Neural cell (in vitro differentiated cells): Measurements from ENCODE around the gene ADORA2B. TPM values are rescaled to one million over a fixed set of nuclear protein-coding genes. Genes with fewer than 3 reads are reported as not detected.

ENCODE experiments used
- H2AFZ ChIP-seq: fragments of 200-600, 300-800 bp; sonication (generic), shearing (Covaris generic); 2 replicates; pipeline ENCODE4 v1.6.0; 2014; ENCODE audit warnings: low read depth, mild to moderate bottlenecking, antibody characterized with exemption, low read length, moderate library complexity
- H3F3A ChIP-seq: fragments of 200-600 bp; shearing (Covaris generic); 2 replicates; pipeline ENCODE4 v1.6.1; 2016; ENCODE audit warnings: mild to moderate bottlenecking, moderate library complexity, mixed read lengths, antibody characterized with exemption, low read length; ENCODE audit not compliant: insufficient read depth, poor library complexity, severe bottlenecking
- H3K27ac ChIP-seq: fragments of 200-600, 300-800 bp; sonication (generic), shearing (Covaris generic); 2 replicates; pipeline ENCODE4 v1.5.1; 2014; ENCODE audit warnings: mild to moderate bottlenecking, low read length, moderate library complexity
- H3K27me3 ChIP-seq: fragments of 300-800, 200-600 bp; sonication (generic), shearing (Covaris generic); 2 replicates; pipeline ENCODE4 v1.6.0; 2014; ENCODE audit warnings: mild to moderate bottlenecking, low read depth, low read length, moderate library complexity; ENCODE audit not compliant: insufficient read depth
- H3K36me3 ChIP-seq: fragments of 300-800, 200-600 bp; sonication (generic), shearing (Covaris generic); 2 replicates; pipeline ENCODE4 v1.5.1; 2014; ENCODE audit warnings: mild to moderate bottlenecking, antibody characterized with exemption, low read length, moderate library complexity; ENCODE audit not compliant: insufficient read depth
- H3K4me2 ChIP-seq: fragments of 300-800, 200-600 bp; sonication (generic), shearing (Covaris generic); 2 replicates; pipeline ENCODE4 v1.6.0; 2014; ENCODE audit warnings: mild to moderate bottlenecking, low read length
- H3K4me3 ChIP-seq: fragments of 300-800, 200-600 bp; sonication (generic), shearing (Covaris generic); 2 replicates; pipeline ENCODE4 v1.5.1; 2014; ENCODE audit warnings: mild to moderate bottlenecking, low read length, moderate library complexity
- H3K79me2 ChIP-seq: fragments of 200-600 bp; shearing (Covaris generic); replicated peaks from 2 replicates; pipeline ENCODE4 v1.6.0; 2014; ENCODE audit warnings: mild to moderate bottlenecking, low read length, moderate library complexity; ENCODE audit not compliant: insufficient read depth
- H3K9ac ChIP-seq: fragments of 300-800, 200-600 bp; sonication (generic), shearing (Covaris generic); 2 replicates; pipeline ENCODE4 v1.6.1; 2016; ENCODE audit warnings: mild to moderate bottlenecking, low read length, mixed read lengths
- H3K9me2 ChIP-seq: fragments of 200-600 bp; shearing (Covaris generic); 2 replicates; pipeline ENCODE4 v1.6.1; 2016; ENCODE audit warnings: mild to moderate bottlenecking, low read length, mixed read lengths; ENCODE audit not compliant: insufficient read depth
- H3K9me3 ChIP-seq: fragments of 200-600, 300-800 bp; sonication (generic), shearing (Covaris generic); 2 replicates; pipeline ENCODE4 v1.6.1; 2016; ENCODE audit warnings: mild to moderate bottlenecking, mixed run types, low read length, moderate library complexity, mixed read lengths
- H4K20me1 ChIP-seq: fragments of 200-600 bp; shearing (Covaris generic); 2 replicates; pipeline ENCODE4 v1.6.1; 2016; ENCODE audit warnings: mild to moderate bottlenecking, mixed run types; ENCODE audit not compliant: insufficient read depth
- CTCF ChIP-seq: fragments of 450-650 bp; IDR thresholded peaks from 2 replicates; pipeline ENCODE4 v1.5.1; 2014; ENCODE audit warnings: antibody characterized with exemption, mild to moderate bottlenecking, moderate library complexity; ENCODE audit not compliant: poor library complexity, severe bottlenecking
- EP300 ChIP-seq: fragments of 450-650 bp; conservative IDR thresholded peaks from 2 replicates; pipeline ENCODE4 v1.6.1; 2014; ENCODE audit warnings: antibody characterized with exemption, mild to moderate bottlenecking, moderate library complexity; ENCODE audit not compliant: poor library complexity, severe bottlenecking
- EZH2 ChIP-seq: fragments of 200-600, 300-800 bp; shearing (Covaris generic), sonication (generic); IDR thresholded peaks from 2 replicates; pipeline ENCODE4 v1.6.1; 2014; ENCODE audit warnings: antibody characterized with exemption, low read length, borderline replicate concordance, mild to moderate bottlenecking; ENCODE audit not compliant: insufficient read depth, poor library complexity, severe bottlenecking
- MXI1 ChIP-seq: fragments of 450-650 bp; conservative IDR thresholded peaks from 2 replicates; pipeline ENCODE4 v1.6.1; 2014; ENCODE audit warnings: antibody characterized with exemption, mild to moderate bottlenecking; ENCODE audit not compliant: poor library complexity, severe bottlenecking
- POLR2AphosphoS5 ChIP-seq: IDR thresholded peaks from 2 replicates; pipeline ENCODE4 v1.6.1; 2012
- RAD21 ChIP-seq: fragments of 450-650 bp; conservative IDR thresholded peaks from 2 replicates; pipeline ENCODE4 v1.6.1; 2014; ENCODE audit warnings: antibody characterized with exemption, mild to moderate bottlenecking, moderate library complexity
- SMC3 ChIP-seq: fragments of 450-650 bp; conservative IDR thresholded peaks from 2 replicates; pipeline ENCODE4 v1.6.1; 2014; ENCODE audit warnings: antibody characterized with exemption, mild to moderate bottlenecking, moderate library complexity; ENCODE audit not compliant: poor library complexity
- TAF1 ChIP-seq: IDR thresholded peaks from 2 replicates; pipeline ENCODE4 v1.6.1; 2012; ENCODE audit warnings: low read depth
- polyA plus RNA-seq: library from polyadenylated mRNA; depleted of rRNA; stranded (reverse); fragments of >200 nt; gene quantifications from 2 replicates; pipeline ENCODE4 v1.2.3, GENCODE V29; 2014
- TF ChIP-seq, protein P1 (sequence below): IDR thresholded peaks from 2 replicates; pipeline ENCODE4 v1.6.1; 2012; ENCODE audit warnings: borderline replicate concordance

Gene ADORA2B
- polyA plus RNA-seq, 1 donor from 2014 or later: 0.78 TPM

GRCh38 chr17:15999141-15999973 is 54.4 kb downstream of the ADORA2B start, which contains the start of the genes TTC19 and ZSWIM7:
TSS of gene TTC19 (plus strand) at chr17:15999824. CDS start at chr17:15999849, 25 bp downstream.
TSS of gene ZSWIM7 (minus strand) at chr17:15999704. CDS start at chr17:15999594, 110 bp downstream.
- no peaks in the 10 kb centered on the region for H4K20me1 ChIP-seq
- peak within 1 kb of the TSS; percentile 74 for H3K4me2 ChIP-seq
- no peaks in the 10 kb centered on the region for H3K9me3 ChIP-seq
- H3K27ac ChIP-seq: peak within 1 kb of the TSS; percentile 95
- peak within 1 kb of the TSS; percentile 97 for H3K9ac ChIP-seq
- H3K27me3 ChIP-seq: no peaks in the 10 kb centered on the region
- no peaks in the 10 kb centered on the region for H3K9me2 ChIP-seq
- peaks cover 16% of the 10 kb centered on the region for H3K36me3 ChIP-seq
- peak within 1 kb of the TSS; percentile 94 for H3K4me3 ChIP-seq
- no peaks in the 10 kb centered on the region for H3F3A ChIP-seq
- H2AFZ ChIP-seq: peak within 1 kb of the TSS; percentile 81
- peak; percentile 45 for TF ChIP-seq CTCF
- TF ChIP-seq SMC3: peak; percentile 27
- peak; percentile 89 for TF ChIP-seq POLR2AphosphoS5
- peak; percentile 26 for TF ChIP-seq RAD21
- TF ChIP-seq EZH2: no peak
- TF ChIP-seq TAF1: peak; percentile 95
- TF ChIP-seq MXI1: peak; percentile 86
- peak; percentile 84 for TF ChIP-seq EP300
- TF ChIP-seq, protein P1, sequence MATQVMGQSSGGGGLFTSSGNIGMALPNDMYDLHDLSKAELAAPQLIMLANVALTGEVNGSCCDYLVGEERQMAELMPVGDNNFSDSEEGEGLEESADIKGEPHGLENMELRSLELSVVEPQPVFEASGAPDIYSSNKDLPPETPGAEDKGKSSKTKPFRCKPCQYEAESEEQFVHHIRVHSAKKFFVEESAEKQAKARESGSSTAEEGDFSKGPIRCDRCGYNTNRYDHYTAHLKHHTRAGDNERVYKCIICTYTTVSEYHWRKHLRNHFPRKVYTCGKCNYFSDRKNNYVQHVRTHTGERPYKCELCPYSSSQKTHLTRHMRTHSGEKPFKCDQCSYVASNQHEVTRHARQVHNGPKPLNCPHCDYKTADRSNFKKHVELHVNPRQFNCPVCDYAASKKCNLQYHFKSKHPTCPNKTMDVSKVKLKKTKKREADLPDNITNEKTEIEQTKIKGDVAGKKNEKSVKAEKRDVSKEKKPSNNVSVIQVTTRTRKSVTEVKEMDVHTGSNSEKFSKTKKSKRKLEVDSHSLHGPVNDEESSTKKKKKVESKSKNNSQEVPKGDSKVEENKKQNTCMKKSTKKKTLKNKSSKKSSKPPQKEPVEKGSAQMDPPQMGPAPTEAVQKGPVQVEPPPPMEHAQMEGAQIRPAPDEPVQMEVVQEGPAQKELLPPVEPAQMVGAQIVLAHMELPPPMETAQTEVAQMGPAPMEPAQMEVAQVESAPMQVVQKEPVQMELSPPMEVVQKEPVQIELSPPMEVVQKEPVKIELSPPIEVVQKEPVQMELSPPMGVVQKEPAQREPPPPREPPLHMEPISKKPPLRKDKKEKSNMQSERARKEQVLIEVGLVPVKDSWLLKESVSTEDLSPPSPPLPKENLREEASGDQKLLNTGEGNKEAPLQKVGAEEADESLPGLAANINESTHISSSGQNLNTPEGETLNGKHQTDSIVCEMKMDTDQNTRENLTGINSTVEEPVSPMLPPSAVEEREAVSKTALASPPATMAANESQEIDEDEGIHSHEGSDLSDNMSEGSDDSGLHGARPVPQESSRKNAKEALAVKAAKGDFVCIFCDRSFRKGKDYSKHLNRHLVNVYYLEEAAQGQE: peak; percentile 70
- peaks cover 19% of the 10 kb centered on the region for H3K79me2 ChIP-seq

- Histone ChIP-seq H2AFZ (peak overlapping the region; percentile 46), H3K4me3 (peak overlapping the region; percentile 94), H3K27me3 (no peaks in the 10 kb centered on the region), H3K9me2 (no peaks in the 10 kb centered on the region), H3F3A (no peaks in the 10 kb centered on the region), H3K27ac (peak overlapping the region; percentile 95), H3K9me3 (no peaks in the 10 kb centered on the region), H3K79me2 (peaks cover 19% of the 10 kb centered on the region), H3K9ac (peak overlapping the region; percentile 97), H3K36me3 (peaks cover 16% of the 10 kb centered on the region), H4K20me1 (no peaks in the 10 kb centered on the region), H3K4me2 (peak overlapping the region; percentile 65)
- TF ChIP-seq POLR2AphosphoS5 (peak; percentile 32), EZH2 (no peak)
- TF ChIP-seq, protein P1: no peak
These were observed 55.3 kb downstream of the ADORA2B start for GRCh38 chr17:15999974-16000827.
